Measurements from ENCODE around the gene TMIE. TPM values are rescaled to one million over a fixed set of nuclear protein-coding genes. Genes with fewer than 3 reads are reported as not detected.

Gene TMIE
- total and polyA plus RNA-seq, 2 of the 8 experiments (the other 6 are each of a cell fraction or from before 2014, with no cell fraction given): 0.45 to 0.67 TPM

DNA sequence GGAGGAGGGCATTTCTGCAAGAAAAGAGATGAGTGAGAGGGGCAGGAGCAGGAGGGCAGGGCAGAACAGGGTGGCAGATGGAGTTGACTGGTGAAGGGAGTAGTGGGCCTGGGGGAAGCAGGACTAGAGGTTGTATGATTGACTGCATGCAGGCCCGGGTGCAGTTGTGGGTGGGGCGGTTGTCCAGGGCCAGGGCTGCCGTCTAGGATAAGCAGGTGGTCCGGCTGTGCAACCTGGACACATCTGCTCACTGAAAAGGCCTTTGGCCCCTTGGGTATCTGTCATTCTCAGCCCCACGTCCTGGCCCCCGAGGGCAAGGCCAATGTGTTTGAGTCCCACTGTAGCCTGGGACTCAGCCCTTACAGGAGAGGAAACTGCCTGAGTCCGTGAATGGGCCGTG lies 33.1 kb upstream of the TMIE start (continued):
- TF ChIP-seq CHD7 (IDR thresholded peaks at IDR 0.05; ENCODE audit: insufficient replicate concordance, low read length): no peak
- no peak for TF ChIP-seq ZNF274 (IDR thresholded peaks at IDR 0.05; ENCODE audit: borderline replicate concordance, extremely low read depth, low read length)
- TF ChIP-seq CTBP2 (IDR thresholded peaks at IDR 0.05; ENCODE audit: borderline replicate concordance, insufficient read depth, insufficient read length, low read length): no peak
- no peak for TF ChIP-seq RNF2 (IDR thresholded peaks at IDR 0.05; ENCODE audit: borderline replicate concordance, low read depth, low read length, missing control alignments, poor library complexity, severe bottlenecking)
- no peak for TF ChIP-seq TBP (IDR thresholded peaks at IDR 0.05; ENCODE audit: low read depth, low read length)
- TF ChIP-seq ATF2 (IDR thresholded peaks at IDR 0.05; ENCODE audit: low read length): no peak
- TF ChIP-seq RAD21 (IDR thresholded peaks at IDR 0.05 in 1 of 2, conservative IDR thresholded peaks at IDR 0.05 in 1 of 2; ENCODE audit: low read depth in 2 of 2, low read length in 2 of 2): no peak
- TF ChIP-seq TAF7 (optimal IDR thresholded peaks at IDR 0.05; ENCODE audit: borderline replicate concordance, low read depth, low read length): no peak
